GM12873 (cell line): ENCODE measurements around the gene SLC16A8.

Source experiments
- CTCF ChIP-seq: IDR thresholded peaks from 2 replicates; pipeline ENCODE4 v1.5.1; 2012; ENCODE audit warnings: low read depth, mild to moderate bottlenecking, moderate library complexity, low read length, control low read depth; ENCODE audit not compliant: insufficient read depth; ENCODE audit errors: missing control alignments

The SLC16A8 gene

GRCh38 chr22:38089474-38089851 lies 5.5 kb upstream of the SLC16A8 start:
- no peak for TF ChIP-seq CTCF

DNA sequence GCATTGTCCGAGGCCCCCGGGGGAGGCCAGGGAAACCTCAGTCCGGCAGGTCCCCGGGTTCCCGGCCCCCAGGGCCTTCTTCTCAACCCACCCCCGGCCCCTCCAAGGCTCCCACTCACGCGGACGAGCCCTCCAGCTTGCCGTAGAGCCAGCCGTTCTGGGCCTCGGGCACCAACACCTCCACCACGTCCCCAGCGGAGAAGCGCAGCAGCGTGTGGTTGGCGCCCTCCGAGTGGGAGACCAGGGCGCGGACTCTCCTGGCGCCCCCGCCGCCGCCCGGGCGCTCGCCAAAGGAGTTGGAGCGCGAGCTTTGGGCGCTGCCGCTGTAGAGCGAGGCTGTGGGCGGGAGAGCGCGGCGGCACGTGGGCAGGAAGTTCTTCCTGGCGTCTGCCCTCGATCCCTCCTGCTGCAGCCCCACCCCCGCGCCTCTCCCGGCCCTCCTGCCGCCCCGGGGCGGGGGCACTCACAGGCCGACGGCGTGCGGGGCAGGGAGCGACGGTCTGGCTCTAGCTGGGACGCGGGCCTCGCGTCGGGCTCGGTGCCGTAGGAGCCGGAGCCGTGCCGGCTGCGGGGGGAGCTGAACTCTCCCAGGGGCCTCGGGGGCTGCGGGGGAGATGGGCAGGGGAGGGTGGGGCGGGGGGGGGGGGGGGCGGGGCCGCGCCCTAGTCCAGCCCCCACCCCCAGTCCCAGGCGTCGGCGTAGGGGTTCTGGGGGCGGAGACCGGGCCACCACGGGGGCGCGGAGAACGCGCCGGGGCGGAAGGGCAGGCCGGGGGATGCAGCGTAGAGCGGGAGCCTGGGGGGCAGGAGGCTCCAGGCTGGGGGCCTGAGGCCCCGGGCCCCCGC lies 4.9 kb upstream of the SLC16A8 start:
- no peak for TF ChIP-seq CTCF

DNA sequence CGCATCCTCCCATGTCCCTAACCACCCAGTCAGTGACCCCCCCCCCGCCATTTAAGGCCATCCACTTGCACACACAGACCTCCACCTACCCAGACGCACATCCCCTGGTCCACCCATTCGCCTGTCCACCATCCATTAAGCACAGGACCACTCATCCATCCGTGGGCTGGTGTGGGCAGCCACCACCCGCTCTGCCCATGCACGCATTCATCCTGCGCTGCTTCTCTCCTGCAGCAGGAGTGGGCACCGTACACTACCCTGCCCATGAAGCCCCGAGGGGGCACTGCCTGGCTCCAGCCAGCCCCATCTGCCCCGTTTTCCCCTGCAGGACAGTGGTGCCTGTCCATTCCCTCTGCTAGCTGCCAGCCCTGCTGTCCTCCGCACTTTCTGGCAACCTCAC lies 3.9 kb upstream of the SLC16A8 start:
- TF ChIP-seq CTCF = no peak

DNA sequence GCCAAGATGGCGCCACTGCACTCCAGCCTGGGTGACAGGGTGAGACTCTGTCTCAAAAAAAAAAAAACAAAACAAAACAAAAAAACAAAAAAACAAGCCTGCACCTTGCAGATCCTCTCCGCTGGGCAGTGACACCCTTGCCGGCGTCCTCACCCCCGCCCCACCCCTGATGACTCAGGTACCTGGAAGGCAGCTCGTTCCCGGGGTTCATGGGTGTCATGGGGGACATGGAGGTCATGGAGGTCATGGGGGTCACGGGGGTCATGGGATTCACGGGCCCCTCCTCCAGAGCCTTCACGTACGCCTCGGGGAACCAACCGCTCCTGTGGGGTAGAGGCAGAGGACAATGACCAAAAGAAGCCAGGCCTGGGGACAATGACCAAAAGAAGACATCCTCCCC lies 3.0 kb upstream of the SLC16A8 start:
- no peak for TF ChIP-seq CTCF

GRCh38 chr22:38086001-38086845 lies 2.2 kb upstream of the SLC16A8 start:
- no peak for TF ChIP-seq CTCF

GRCh38 chr22:38085501-38085900 lies 1.5 kb upstream of the SLC16A8 start:
- TF ChIP-seq CTCF = no peak

GRCh38 chr22:38085056-38085455 lies 1.1 kb upstream of the SLC16A8 start:
- TF ChIP-seq CTCF = no peak
